ENCODE results near the gene GRIN1.

Gene GRIN1

DNA sequence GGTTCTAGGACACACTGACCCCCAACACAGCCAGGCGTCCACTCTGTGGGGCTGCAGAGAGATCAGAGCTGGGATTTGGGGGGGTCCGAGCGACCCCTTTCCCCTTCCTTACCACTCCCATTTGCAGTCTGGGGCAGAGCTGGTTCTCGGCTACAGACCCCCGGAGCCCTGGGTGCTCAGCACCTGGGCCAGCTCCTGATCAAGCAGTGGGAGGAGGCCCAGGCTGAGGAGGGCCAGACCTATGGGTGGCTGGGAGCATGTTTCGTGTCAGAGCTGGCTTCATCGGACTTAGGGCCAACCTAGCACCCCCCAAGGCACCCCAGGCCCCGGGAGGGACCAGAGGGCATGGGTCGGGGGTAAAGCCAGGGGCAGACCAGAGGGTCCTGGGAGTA is 7.6 kb downstream of the GRIN1 start:
- Histone ChIP-seq H2AFZ (ENCODE audit: low read length) (no peak overlapping the region), H3K79me2 (ENCODE audit: insufficient read depth, low read length) (no peaks in the 10 kb centered on the region), H3K9me2 (ENCODE audit: low read depth, low read length) (no peaks in the 10 kb centered on the region), H3K4me3 (ENCODE audit: low read depth, low read length, poor library complexity, severe bottlenecking) (no peak overlapping the region), H3F3A (ENCODE audit: insufficient read depth, low read length) (peaks cover 6% of the 10 kb centered on the region), H4K20me1 (ENCODE audit: insufficient read depth, low read length) (no peaks in the 10 kb centered on the region), H3K27me3 (ENCODE audit: insufficient read depth, low read length) (no peaks in the 10 kb centered on the region), H3K9me3 (ENCODE audit: low read length) (no peaks in the 10 kb centered on the region), H3K36me3 (ENCODE audit: insufficient read depth, low read length) (no peaks in the 10 kb centered on the region), H3K9ac (ENCODE audit: low read length) (no peak overlapping the region), H3K27ac (ENCODE audit: low read depth, low read length, poor library complexity, severe bottlenecking) (no peak overlapping the region), H3K4me1 (ENCODE audit: insufficient read depth, low read length, severe bottlenecking) (no peaks in the 10 kb centered on the region), H3K4me2 (ENCODE audit: low read length) (no peak overlapping the region)
- no peak for TF ChIP-seq CTCF (IDR thresholded peaks at IDR 0.05; ENCODE audit: low read length)
- no peak for TF ChIP-seq EZH2 (IDR thresholded peaks at IDR 0.05; ENCODE audit: borderline replicate concordance, low read length)

GRCh38 chr9:137147091-137147792 is 8.3 kb downstream of the GRIN1 start:
- Histone ChIP-seq H3K4me2 (ENCODE audit: low read length) (no peak overlapping the region), H3K36me3 (ENCODE audit: insufficient read depth, low read length) (no peaks in the 10 kb centered on the region), H3K9ac (ENCODE audit: low read length) (no peak overlapping the region), H3K9me2 (ENCODE audit: low read depth, low read length) (no peaks in the 10 kb centered on the region), H3K79me2 (ENCODE audit: insufficient read depth, low read length) (no peaks in the 10 kb centered on the region), H3K27ac (ENCODE audit: low read depth, low read length, poor library complexity, severe bottlenecking) (no peak overlapping the region), H3K9me3 (ENCODE audit: low read length) (no peaks in the 10 kb centered on the region), H3K27me3 (ENCODE audit: insufficient read depth, low read length) (no peaks in the 10 kb centered on the region), H2AFZ (ENCODE audit: low read length) (no peak overlapping the region), H3K4me3 (ENCODE audit: low read depth, low read length, poor library complexity, severe bottlenecking) (no peak overlapping the region), H3F3A (ENCODE audit: insufficient read depth, low read length) (peaks cover 6% of the 10 kb centered on the region), H4K20me1 (ENCODE audit: insufficient read depth, low read length) (no peaks in the 10 kb centered on the region), H3K4me1 (ENCODE audit: insufficient read depth, low read length, severe bottlenecking) (no peaks in the 10 kb centered on the region)
- TF ChIP-seq CTCF (IDR thresholded peaks at IDR 0.05; ENCODE audit: low read length), result no peak
- TF ChIP-seq EZH2 (IDR thresholded peaks at IDR 0.05; ENCODE audit: borderline replicate concordance, low read length), result no peak

DNA sequence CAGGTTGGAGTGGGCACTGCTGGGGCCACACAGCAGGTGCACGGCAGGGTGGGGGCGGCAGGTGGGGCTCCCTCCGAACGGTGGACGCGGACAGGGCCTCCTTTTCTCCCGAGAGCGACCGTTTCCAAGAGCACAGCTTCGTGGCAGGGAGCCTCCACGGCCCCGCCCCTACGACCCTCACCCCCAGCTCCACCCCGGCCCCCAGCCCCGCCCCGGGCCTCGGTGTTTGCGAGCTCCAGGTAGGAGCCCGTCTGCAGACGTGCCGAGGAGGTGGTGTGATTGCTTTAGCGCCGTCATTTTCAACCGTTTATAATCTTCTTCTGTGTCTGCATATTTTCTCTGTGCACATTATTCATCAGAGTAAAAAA is 8.8 kb downstream of the GRIN1 start:
- Histone ChIP-seq H3K4me2 (ENCODE audit: low read length) (no peak overlapping the region), H3K9me3 (ENCODE audit: low read length) (no peaks in the 10 kb centered on the region), H3K27ac (ENCODE audit: low read depth, low read length, poor library complexity, severe bottlenecking) (no peak overlapping the region), H3K4me3 (ENCODE audit: low read depth, low read length, poor library complexity, severe bottlenecking) (no peak overlapping the region), H3F3A (ENCODE audit: insufficient read depth, low read length) (peaks cover 6% of the 10 kb centered on the region), H2AFZ (ENCODE audit: low read length) (no peak overlapping the region), H3K4me1 (ENCODE audit: insufficient read depth, low read length, severe bottlenecking) (no peaks in the 10 kb centered on the region), H4K20me1 (ENCODE audit: insufficient read depth, low read length) (no peaks in the 10 kb centered on the region), H3K79me2 (ENCODE audit: insufficient read depth, low read length) (no peaks in the 10 kb centered on the region), H3K36me3 (ENCODE audit: insufficient read depth, low read length) (no peaks in the 10 kb centered on the region), H3K9me2 (ENCODE audit: low read depth, low read length) (no peaks in the 10 kb centered on the region), H3K9ac (ENCODE audit: low read length) (no peak overlapping the region), H3K27me3 (ENCODE audit: insufficient read depth, low read length) (no peaks in the 10 kb centered on the region)
- TF ChIP-seq EZH2 (IDR thresholded peaks at IDR 0.05; ENCODE audit: borderline replicate concordance, low read length) (no peak), CTCF (IDR thresholded peaks at IDR 0.05; ENCODE audit: low read length) (no peak)

All from OCI-LY1 (cell line).